Activated CD4-positive, alpha-beta memory T cell treated with anti-CD3 and anti-CD28 coated beads for 36 hours (primary cell): ENCODE data around the gene THSD8. TPM values are rescaled to one million over a fixed set of nuclear protein-coding genes. Genes with fewer than 3 reads are reported as not detected.
"Not testable (repeated sequence)": the region's sequence is repeated elsewhere in the genome, so short reads cannot be mapped to it uniquely, and the experiment has no call there.

Experiments used
- CTCF ChIA-PET: fragments of 350-600 bp; sonication (Branson Sonifier 250); formaldehyde crosslinking; loops from one replicate; lab custom pipeline; 2021; ENCODE audit warnings: antibody characterized with exemption, inconsistent platforms; lab: Charles Lee
- POLR2A ChIA-PET: fragments of 350-600 bp; sonication (Branson Sonifier 250); formaldehyde crosslinking; loops from one replicate; lab custom pipeline; 2021; ENCODE audit warnings: antibody characterized with exemption; lab: Charles Lee
- DNase-seq: peaks from one replicate; pipeline ENCODE4 v3.0.0-alpha.2; 2020
- H3K27ac Mint-ChIP-seq: one replicate; pipeline ENCODE4 v1.8.0; 2021; ENCODE audit warnings: mixed read lengths
- H3K27me3 Mint-ChIP-seq: one replicate; pipeline ENCODE4 v1.8.0; 2021; ENCODE audit warnings: mixed read lengths
- H3K36me3 Mint-ChIP-seq: one replicate; pipeline ENCODE4 v1.8.0; 2021; ENCODE audit warnings: mixed read lengths
- H3K4me1 Mint-ChIP-seq: one replicate; pipeline ENCODE4 v1.8.0; 2021; ENCODE audit warnings: low read depth, mixed read lengths
- H3K4me3 Mint-ChIP-seq: one replicate; pipeline ENCODE4 v1.8.0; 2021; ENCODE audit warnings: mild to moderate bottlenecking, mixed read lengths
- H3K9me3 Mint-ChIP-seq: one replicate; pipeline ENCODE4 v1.8.0; 2021; ENCODE audit warnings: mixed read lengths
- intact Hi-C: fragments of 100-400 bp; cut with micrococcal nuclease; formaldehyde crosslinking; loops from one replicate; pipeline ENCODE4 v1.15.1; 2023
- total RNA-seq, 2 experiments: library from RNA; stranded (reverse); gene quantifications; one replicate each; pipeline ENCODE4 v1.2.3, GENCODE V29; 2021

The THSD8 gene
- total RNA-seq, 2 experiments from 2014 or later = 42.4 to 44.6 TPM

DNA sequence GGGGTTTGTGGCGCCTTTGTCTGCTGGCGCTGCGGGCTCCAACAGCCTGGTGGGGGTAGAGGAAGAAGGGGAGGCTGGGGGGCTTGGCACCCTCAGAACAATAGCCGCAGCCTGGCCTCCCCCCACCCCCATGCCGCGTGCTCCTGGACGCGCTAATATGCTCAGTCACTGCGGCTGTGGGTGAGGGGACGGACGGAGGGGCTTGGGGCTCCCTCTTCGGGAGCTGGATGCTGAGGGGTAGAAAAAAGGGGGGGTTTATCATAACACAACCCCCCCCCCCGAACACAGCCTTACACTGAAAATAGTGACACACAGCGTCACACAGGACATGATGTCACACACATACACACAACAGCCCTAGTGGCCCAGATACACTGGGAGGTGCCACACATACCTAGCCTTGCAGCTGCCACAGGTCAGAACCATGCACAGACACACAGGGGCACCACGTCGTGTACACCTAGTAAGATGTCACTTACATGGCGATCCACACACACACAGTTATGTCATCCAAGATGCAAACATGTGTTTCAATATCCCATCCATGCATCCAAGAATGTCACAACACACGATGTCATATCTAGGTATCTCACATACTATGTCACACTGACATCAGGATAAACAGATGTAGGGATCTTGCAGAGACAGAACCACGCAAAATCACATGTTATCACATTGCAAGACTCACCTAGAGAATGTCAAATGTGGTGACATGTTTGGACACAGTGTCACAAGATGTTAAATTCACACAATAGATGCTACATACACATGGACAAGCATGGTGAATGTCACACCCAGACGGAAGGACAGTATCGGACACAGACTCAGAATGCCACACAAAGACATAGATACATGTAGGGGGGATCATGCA is 37.3 kb downstream of the THSD8 start:
- H3K27ac Mint-ChIP-seq = no peak overlapping the region

DNA sequence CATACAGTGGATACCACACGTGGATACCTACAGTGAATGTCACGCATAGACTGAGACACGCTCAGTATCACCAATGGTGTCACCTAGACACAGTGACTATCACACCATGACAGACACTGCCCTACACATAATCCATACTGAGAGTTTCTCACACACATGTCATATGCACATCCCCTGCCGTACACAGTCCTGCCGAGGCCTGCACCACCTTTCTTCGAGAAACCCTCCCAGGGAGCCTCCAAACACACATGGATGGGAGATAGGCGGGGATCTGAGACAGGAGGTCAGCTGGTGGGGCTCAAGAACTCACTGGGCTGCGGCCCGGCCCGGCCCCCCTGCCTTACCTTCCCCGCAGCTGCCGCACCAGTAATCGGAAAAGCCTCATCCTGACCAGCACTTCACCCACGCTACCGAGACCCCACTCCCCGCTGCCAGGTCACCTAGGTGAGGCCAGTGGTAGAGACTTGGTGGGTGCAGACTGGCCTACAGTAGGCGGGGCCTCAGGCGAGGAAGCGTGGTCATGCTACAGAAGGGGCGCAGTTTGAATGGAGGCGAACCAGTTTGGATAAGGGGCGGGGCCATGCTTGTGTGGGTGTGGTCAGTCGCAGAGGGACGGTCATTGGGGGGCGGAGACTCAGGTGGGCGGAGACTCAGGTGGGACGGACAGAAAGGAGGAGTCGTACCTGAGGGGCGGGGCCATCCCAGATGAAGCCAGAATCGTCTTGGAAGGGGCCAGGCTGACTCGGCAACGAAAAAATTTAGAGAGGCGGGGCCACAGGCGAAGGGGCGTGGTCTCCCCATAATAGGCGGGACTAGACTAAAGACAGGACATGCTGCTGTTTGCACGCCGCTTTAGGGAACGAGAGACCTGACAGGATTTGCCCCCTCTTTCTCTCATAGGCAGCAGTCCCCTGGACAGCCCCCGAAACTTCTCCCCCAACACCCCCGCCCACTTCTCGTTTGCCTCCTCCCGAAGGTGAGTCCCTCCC is 38.5 kb downstream of the THSD8 start:
- intact Hi-C loops = no loop called here
- Mint-ChIP-seq H3K36me3 (no peaks in the 10 kb centered on the region), H3K27ac (no peak overlapping the region), H3K4me1 (peaks cover 34% of the 10 kb centered on the region), H3K4me3 (no peak overlapping the region), H3K27me3 (peaks cover 64% of the 10 kb centered on the region), H3K9me3 (no peaks in the 10 kb centered on the region)
- ChIA-PET POLR2A (no interaction called here), CTCF (interaction anchor here (1.3 to 1.6 kb wide), 2 partner anchors 10 to 14 kb away, joined by 4 to 5 read pairs; no protein-coding TSS in a partner anchor)
- peak; percentile 77 for DNase-seq

More for the DNA sequence above, 37.3 kb downstream of the THSD8 start:
- intact Hi-C loops = loop anchor here (5.0 kb wide), 2 partner anchors 37 to 62 kb away; partner anchors contain the start of genes HOOK2, PRDX2 and THSD8
- Mint-ChIP-seq H3K27me3 (peaks cover 70% of the 10 kb centered on the region), H3K36me3 (no peaks in the 10 kb centered on the region), H3K4me3 (no peak overlapping the region), H3K4me1 (peaks cover 38% of the 10 kb centered on the region), H3K9me3 (no peaks in the 10 kb centered on the region)
- ChIA-PET POLR2A (no interaction called here), CTCF (interaction anchor here (0.7 to 1.6 kb wide), 5 partner anchors 9 to 97 kb away, joined by 3 to 6 read pairs (median 4); no protein-coding TSS in a partner anchor)
- DNase-seq = peak; percentile 44

GRCh38 chr19:12841094-12841493 is 39.2 kb downstream of the THSD8 start:
- DNase-seq = peak; percentile 36
- POLR2A ChIA-PET = no interaction called here
- H3K4me3 Mint-ChIP-seq = peak overlapping the region; percentile 27
- no peaks in the 10 kb centered on the region for H3K36me3 Mint-ChIP-seq
- H3K27ac Mint-ChIP-seq = no peak overlapping the region
- peaks cover 58% of the 10 kb centered on the region for H3K27me3 Mint-ChIP-seq
- no peaks in the 10 kb centered on the region for H3K9me3 Mint-ChIP-seq
- intact Hi-C loops = no loop called here
- CTCF ChIA-PET = no interaction called here
- peaks cover 34% of the 10 kb centered on the region for H3K4me1 Mint-ChIP-seq

DNA sequence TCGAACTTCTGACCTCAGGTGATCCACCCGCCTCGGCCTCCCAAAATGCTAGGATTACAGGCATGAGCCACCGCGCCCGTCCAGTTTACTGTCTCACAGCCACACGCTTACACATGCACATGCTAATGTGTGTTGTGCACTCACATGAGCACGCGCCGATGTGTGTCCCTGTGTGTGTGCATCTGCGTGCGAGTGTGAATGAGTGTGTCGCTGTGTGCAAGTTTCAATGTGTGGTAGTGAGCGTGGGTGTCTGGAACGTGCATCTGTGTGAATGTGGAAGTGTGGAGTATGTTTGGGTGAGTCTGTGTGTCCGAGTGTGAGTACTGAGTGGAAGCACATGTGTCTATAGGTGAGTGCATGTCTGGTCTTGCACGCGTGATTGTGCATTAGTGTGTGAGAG is 40.6 kb downstream of the THSD8 start:
- H3K4me3 Mint-ChIP-seq = no peak overlapping the region
- peaks cover 29% of the 10 kb centered on the region for H3K4me1 Mint-ChIP-seq
- intact Hi-C loops = no loop called here
- no peaks in the 10 kb centered on the region for H3K9me3 Mint-ChIP-seq
- H3K27ac Mint-ChIP-seq = no peak overlapping the region
- CTCF ChIA-PET = no interaction called here
- H3K36me3 Mint-ChIP-seq = no peaks in the 10 kb centered on the region
- H3K27me3 Mint-ChIP-seq = peaks cover 56% of the 10 kb centered on the region
- POLR2A ChIA-PET = no interaction called here
- no peak for DNase-seq

- no peak for DNase-seq
- H3K27me3 Mint-ChIP-seq = peaks cover 52% of the 10 kb centered on the region
- peaks cover 31% of the 10 kb centered on the region for H3K4me1 Mint-ChIP-seq
- intact Hi-C loops = no loop called here
- H3K4me3 Mint-ChIP-seq = no peak overlapping the region
- no peaks in the 10 kb centered on the region for H3K9me3 Mint-ChIP-seq
- no peaks in the 10 kb centered on the region for H3K36me3 Mint-ChIP-seq
- POLR2A ChIA-PET = no interaction called here
- no peak overlapping the region for H3K27ac Mint-ChIP-seq
- CTCF ChIA-PET = interaction anchor here (1.5 to 11.8 kb wide), 2 partner anchors 18 to 81 kb away, joined by 6 to 280 read pairs; no protein-coding TSS in a partner anchor
These were observed 41.5 kb downstream of the THSD8 start for GRCh38 chr19:12843328-12843727.

DNA sequence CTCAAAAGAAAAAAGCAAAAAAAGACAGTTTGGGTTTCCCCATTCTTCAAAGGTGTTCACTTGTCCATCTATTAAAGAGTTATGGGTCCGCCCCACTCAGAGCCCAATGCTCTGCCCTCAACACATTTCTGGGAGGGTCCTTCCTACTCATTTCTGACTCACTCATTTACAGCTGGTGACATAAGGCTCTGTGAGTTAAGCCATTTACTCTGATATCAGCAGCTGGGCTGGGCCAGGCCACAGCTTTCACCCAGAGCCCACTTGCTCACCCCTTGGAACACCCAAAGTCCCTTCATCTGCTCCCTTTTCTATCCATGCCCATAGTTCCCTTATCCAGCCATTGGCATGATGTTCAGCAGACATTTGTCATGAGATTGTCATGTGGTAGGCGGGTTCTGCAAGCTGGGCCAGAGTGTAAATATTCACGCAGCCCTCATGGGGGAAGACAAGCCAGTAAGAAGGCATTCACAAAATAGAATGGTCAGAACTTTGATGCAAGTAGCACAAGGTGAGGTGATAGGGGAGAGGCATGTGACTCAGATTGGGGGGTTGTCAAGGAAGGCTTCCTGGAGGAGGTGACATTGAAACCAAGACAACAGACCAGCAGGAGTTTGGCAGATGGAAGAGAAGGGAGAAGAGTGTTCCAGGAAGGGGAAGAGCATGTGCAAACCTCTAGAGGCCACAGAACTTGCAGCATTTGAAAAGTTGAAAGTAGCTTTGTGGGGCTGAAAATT is 42.3 kb downstream of the THSD8 start:
- DNase-seq = no peak
- ChIA-PET POLR2A (no interaction called here), CTCF (interaction anchor here (1.3 to 11.8 kb wide), 3 partner anchors 19 to 82 kb away, joined by 4 to 280 read pairs (median 6); no protein-coding TSS in a partner anchor)
- intact Hi-C loops = no loop called here
- H3K4me1 Mint-ChIP-seq = peaks cover 28% of the 10 kb centered on the region
- H3K27me3 Mint-ChIP-seq = peaks cover 53% of the 10 kb centered on the region
- H3K9me3 Mint-ChIP-seq = no peaks in the 10 kb centered on the region
- H3K4me3 Mint-ChIP-seq = no peak overlapping the region
- no peak overlapping the region for H3K27ac Mint-ChIP-seq
- no peaks in the 10 kb centered on the region for H3K36me3 Mint-ChIP-seq

DNA sequence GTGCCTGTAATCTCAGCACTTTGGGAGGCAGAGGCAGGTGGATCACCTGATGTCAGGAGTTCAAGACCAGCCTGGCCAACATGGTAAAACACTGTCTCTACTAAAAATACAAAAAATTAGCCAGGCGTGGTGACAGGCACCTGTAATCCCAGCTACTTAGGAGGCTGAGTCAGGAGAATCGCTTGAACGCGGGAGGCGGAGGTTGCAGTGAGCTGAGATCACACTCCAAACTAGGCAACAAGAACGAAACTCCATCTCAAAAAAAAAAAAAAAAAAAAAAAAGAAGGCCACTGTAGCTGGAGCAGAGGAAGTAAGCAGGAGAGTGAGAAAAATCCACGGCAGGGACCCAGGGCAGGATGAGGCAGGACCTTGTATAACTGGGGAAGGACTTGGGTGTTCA is 44.7 kb downstream of the THSD8 start:
- not testable (repeated sequence) for H3K36me3 Mint-ChIP-seq, H3K4me3 Mint-ChIP-seq, DNase-seq, H3K9me3 Mint-ChIP-seq, H3K27ac Mint-ChIP-seq, H3K4me1 Mint-ChIP-seq
- intact Hi-C loops = loop anchor here (2.0 kb wide), 1 partner anchor 80 kb away; no protein-coding TSS in a partner anchor
- POLR2A ChIA-PET = interaction anchor here (1.0 to 1.7 kb wide), 3 partner anchors 54 to 81 kb away, joined by 3 to 6 read pairs (median 3); no protein-coding TSS in a partner anchor
- peaks cover 30% of the 10 kb centered on the region for H3K27me3 Mint-ChIP-seq
- CTCF ChIA-PET = interaction anchor here (0.6 to 11.8 kb wide), 20 partner anchors 9 to 174 kb away, joined by 3 to 280 read pairs (median 8); partner anchors contain the start of gene RNASEH2A

DNA sequence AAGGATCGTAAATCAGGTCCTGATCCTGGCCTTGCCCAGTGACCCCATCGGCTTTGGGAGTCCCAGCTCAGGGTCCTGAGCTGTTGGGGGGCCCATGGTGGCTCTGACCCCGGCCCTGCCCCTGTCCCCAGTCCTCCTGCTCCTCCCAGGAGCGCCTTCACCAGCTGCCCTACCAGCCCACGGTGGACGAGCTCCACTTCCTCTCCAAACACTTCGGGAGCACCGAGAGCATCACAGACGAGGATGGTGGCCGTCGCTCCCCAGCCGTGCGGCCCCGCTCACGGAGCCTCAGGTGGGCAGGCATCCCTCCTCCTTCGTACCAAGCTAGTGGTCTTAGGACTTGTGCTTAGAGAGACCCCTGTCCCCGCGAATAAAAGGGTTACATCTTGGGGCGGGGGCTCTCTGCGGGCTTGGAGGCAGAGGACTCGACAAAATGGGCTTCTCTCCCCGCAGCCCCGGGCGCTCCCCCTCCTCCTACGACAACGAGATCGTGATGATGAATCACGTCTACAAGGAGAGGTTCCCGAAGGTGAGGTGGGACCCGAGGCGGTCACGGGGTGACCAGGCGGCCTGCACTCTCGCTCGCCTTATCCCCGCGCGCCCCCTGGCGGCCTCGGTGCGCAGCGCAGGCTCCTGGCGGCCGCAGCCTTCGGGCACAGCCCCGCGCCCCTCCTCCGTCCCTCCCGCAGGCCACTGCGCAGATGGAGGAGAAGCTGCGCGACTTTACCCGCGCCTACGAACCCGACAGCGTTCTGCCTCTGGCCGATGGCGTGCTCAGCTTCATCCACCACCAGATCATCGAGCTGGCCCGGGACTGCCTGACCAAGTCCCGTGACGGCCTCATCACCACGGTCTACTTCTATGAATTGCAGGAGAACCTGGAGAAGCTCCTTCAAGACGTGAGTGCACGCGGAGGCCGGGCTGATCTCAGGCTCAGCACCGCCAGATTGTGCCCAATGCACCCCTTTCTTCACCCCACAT is 45.6 kb downstream of the THSD8 start:
- H3K36me3 Mint-ChIP-seq = no peaks in the 10 kb centered on the region
- H3K9me3 Mint-ChIP-seq = no peaks in the 10 kb centered on the region
- DNase-seq = peak; percentile 90
- ChIA-PET POLR2A (interaction anchor here (0.7 to 1.7 kb wide), 5 partner anchors 27 to 82 kb away, joined by 3 to 6 read pairs (median 3); no protein-coding TSS in a partner anchor), CTCF (interaction anchor here (0.6 to 11.8 kb wide), 49 partner anchors 10 to 208 kb away, joined by 3 to 280 read pairs (median 4); partner anchors contain the start of genes FARSA, RNASEH2A, THSD8 and TNPO2)
- H3K27me3 Mint-ChIP-seq = peaks cover 25% of the 10 kb centered on the region
- peaks cover 5% of the 10 kb centered on the region for H3K4me1 Mint-ChIP-seq
- peak overlapping the region; percentile 29 for H3K4me3 Mint-ChIP-seq
- intact Hi-C loops = loop anchor here (2.0 kb wide), 1 partner anchor 81 kb away; no protein-coding TSS in a partner anchor
- H3K27ac Mint-ChIP-seq = no peak overlapping the region
